Panc1 (cell line): ENCODE measurements around the gene CD151. TPM values are rescaled to one million over a fixed set of nuclear protein-coding genes. Genes with fewer than 3 reads are reported as not detected.

Experiments used
- ATAC-seq: fragments of 200-7000 bp; cut with Tn5 transposase; 2 replicates; pipeline ENCODE4 v1.9.1; 2020; ENCODE audit warnings: mild to moderate bottlenecking, moderate library complexity
- BruUV-seq: library from RNA; stranded (reverse); fragments of 400-500 nt; replicated peaks from 2 replicates; lab custom pipeline; 2021; lab: Mats Ljungman, UMichigan
- CTCF ChIA-PET: fragments of 300-600 bp; sonication (Branson Sonifier 250); formaldehyde crosslinking; loops from one replicate; lab custom pipeline; 2022; ENCODE audit warnings: antibody characterized with exemption; lab: Charles Lee
- POLR2A ChIA-PET: fragments of 300-600 bp; sonication (Branson Sonifier 250); formaldehyde crosslinking; loops from one replicate; lab custom pipeline; 2022; ENCODE audit warnings: antibody characterized with exemption; lab: Charles Lee
- DNase-seq: peaks from one replicate; pipeline ENCODE4 v3.0.0-alpha.2; 2010; ENCODE audit warnings: low read depth, low spot score
- H3K27ac ChIP-seq: 2 replicates; pipeline ENCODE4 v1.5.1; 2011; ENCODE audit warnings: mild to moderate bottlenecking, low read length, inconsistent platforms
- H3K27me3 ChIP-seq: fragments of 200-500 bp; sonication (Bioruptor generic); 2 replicates; pipeline ENCODE4 v1.6.0; 2014; ENCODE audit warnings: low read length, inconsistent platforms; ENCODE audit not compliant: control insufficient read depth, insufficient read depth
- H3K36me3 ChIP-seq: fragments of 200-500 bp; sonication (Bioruptor generic); 2 replicates; pipeline ENCODE4 v1.5.1; 2014; ENCODE audit warnings: inconsistent platforms, mild to moderate bottlenecking, low read length, moderate library complexity; ENCODE audit not compliant: control insufficient read depth, insufficient read depth
- H3K4me1 ChIP-seq: 2 replicates; pipeline ENCODE4 v1.5.1; 2011; ENCODE audit warnings: inconsistent platforms, mild to moderate bottlenecking, low read length, moderate library complexity; ENCODE audit not compliant: control insufficient read depth, insufficient read depth
- H3K4me3 ChIP-seq, 2 experiments: 2 replicates each; pipeline ENCODE4 v1.5.1; 2011 to 2012; ENCODE audit warnings: low read depth in 2 of 2, low read length in 2 of 2, mild to moderate bottlenecking in 2 of 2, inconsistent platforms in 1 of 2, moderate library complexity in 1 of 2
- H3K9me3 ChIP-seq: fragments of 200-500 bp; sonication (Bioruptor generic); 2 replicates; pipeline ENCODE4 v1.5.1; 2014; ENCODE audit warnings: low read depth, mild to moderate bottlenecking, inconsistent platforms, low read length, moderate library complexity; ENCODE audit not compliant: control insufficient read depth, insufficient read depth
- POLR2AphosphoS5 ChIP-seq: IDR thresholded peaks from 2 replicates; pipeline ENCODE4 v1.6.1; 2012; ENCODE audit warnings: mild to moderate bottlenecking, low read depth, low read length, moderate library complexity
- REST ChIP-seq, 2 experiments: IDR thresholded peaks; 2 replicates each; pipeline ENCODE4 v1.6.1; 2011 to 2012; ENCODE audit warnings: low read depth in 2 of 2, control low read depth in 1 of 2, low read length in 1 of 2, mild to moderate bottlenecking in 1 of 2, moderate library complexity in 1 of 2; ENCODE audit not compliant: insufficient read depth in 1 of 2
- SIN3A ChIP-seq: IDR thresholded peaks from 2 replicates; pipeline ENCODE4 v1.6.1; 2012; ENCODE audit warnings: low read depth, mild to moderate bottlenecking, low read length, moderate library complexity, borderline replicate concordance; ENCODE audit not compliant: insufficient read depth
- TCF7L2 ChIP-seq: IDR thresholded peaks from 2 replicates; pipeline ENCODE4 v1.6.1; 2011; ENCODE audit warnings: mild to moderate bottlenecking, low read depth, low read length, inconsistent platforms
- in situ Hi-C: cut with HindIII; loops from 2 replicates; pipeline ENCODE4 v1.10.0; 2016; ENCODE audit warnings: low sequenced_read_pairs, low pct_unique_long_range_greater_than_20kb
- intact Hi-C: fragments of 100-400 bp; cut with micrococcal nuclease; formaldehyde crosslinking; loops from one replicate; pipeline ENCODE4 v1.10.0; 2022; ENCODE audit not compliant: unreplicated experiment
- total RNA-seq: library from RNA; stranded (reverse); gene quantifications from one replicate; pipeline ENCODE4 v1.2.1, GENCODE V29; 2021; ENCODE audit not compliant: unreplicated experiment

The CD151 gene
- total RNA-seq, 1 experiment from 2014 or later = 680 TPM

- ATAC-seq (peak; percentile 63), DNase-seq (no peak)
- intact Hi-C loops (no loop called here), in situ Hi-C loops (no loop called here)
- ChIA-PET POLR2A (interaction anchor here (0.9 to 1.9 kb wide), 2 partner anchors 8 to 12 kb away, joined by 3 to 11 read pairs; partner anchors contain the start of gene CRACR2B), CTCF (interaction anchor here (0.7 kb wide), 2 partner anchors 9 to 18 kb away, joined by 3 to 4 read pairs; no protein-coding TSS in a partner anchor)
- Histone ChIP-seq H3K4me3 (peak overlapping the region; percentile 80 to 88), H3K4me1 (peaks cover 51% of the 10 kb centered on the region), H3K9me3 (no peaks in the 10 kb centered on the region), H3K27me3 (no peaks in the 10 kb centered on the region), H3K36me3 (0 out of 2 replicates have a peak, but pooled peaks cover 2% of the 10 kb centered on the region), H3K27ac (peak overlapping the region; percentile 89)
- TF ChIP-seq SIN3A (peak; percentile 94; the same call in 1 of the 2 replicates), POLR2AphosphoS5 (peak; percentile 69; the same call in 1 of the 2 replicates), REST (IDR thresholded peaks at IDR 0.05; ENCODE audit: insufficient read depth in 1 of 2, low read depth in 2 of 2, low read length in 1 of 2) (no peak)
- BruUV-seq = no TSS peak
These were observed 11.9 kb upstream of the CD151 start for GRCh38 chr11:820655-821511.

GRCh38 chr11:821512-822371 lies 11.0 kb upstream of the CD151 start:
- DNase-seq = no peak
- BruUV-seq = no TSS peak
- ATAC-seq = no peak
- intact Hi-C loops (no loop called here), in situ Hi-C loops (no loop called here)
- Histone ChIP-seq H3K9me3 (no peaks in the 10 kb centered on the region), H3K36me3 (0 out of 2 replicates have a peak, but pooled peaks cover 2% of the 10 kb centered on the region), H3K27me3 (no peaks in the 10 kb centered on the region), H3K4me1 (peaks cover 55% of the 10 kb centered on the region), H3K27ac (peak overlapping the region; percentile 89), H3K4me3 (peak overlapping the region; percentile 80 to 88)
- ChIA-PET POLR2A (interaction anchor here (0.6 to 0.9 kb wide), 2 partner anchors 13 to 26 kb away, joined by 3 read pairs; no protein-coding TSS in a partner anchor), CTCF (interaction anchor here (0.7 kb wide), 1 partner anchor 8 kb away, joined by 4 read pairs; no protein-coding TSS in a partner anchor)
- no peak for TF ChIP-seq REST (IDR thresholded peaks at IDR 0.05; ENCODE audit: insufficient read depth in 1 of 2, low read depth in 2 of 2, low read length in 1 of 2)
- TF ChIP-seq TCF7L2 = no peak
- TF ChIP-seq POLR2AphosphoS5 = no peak
